SK-N-SH treated with all-trans-retinoic acid at 6 μM for 48 hours (cell line): ENCODE measurements around the gene RACK1.

Experiments used
- ARNTL ChIP-seq: fragments of 450-650 bp; formaldehyde crosslinking; IDR thresholded peaks from 2 replicates; pipeline ENCODE4 v1.5.0; 2020; ENCODE audit warnings: low read depth, mild to moderate bottlenecking, moderate library complexity, borderline replicate concordance
- ISL1 ChIP-seq: fragments of 250-450 bp; sonication (Bioruptor Pico); IDR thresholded peaks from 2 replicates; pipeline ENCODE4 v2.1.2; 2022; ENCODE audit warnings: mild to moderate bottlenecking, moderate library complexity
- OSR1 ChIP-seq: fragments of 250-450 bp; sonication (Bioruptor Pico); IDR thresholded peaks from 2 replicates; pipeline ENCODE4 v1.8.0; 2022; ENCODE audit warnings: moderate library complexity, mild to moderate bottlenecking, inconsistent platforms
- PATZ1 ChIP-seq: fragments of 250-450 bp; sonication (Bioruptor Pico); IDR thresholded peaks from 2 replicates; pipeline ENCODE4 v1.8.0; 2020; ENCODE audit warnings: mild to moderate bottlenecking, moderate library complexity, borderline replicate concordance
- ZFP3 ChIP-seq: fragments of 250-450 bp; sonication (Bioruptor Pico); IDR thresholded peaks from 2 replicates; pipeline ENCODE4 v1.5.0; 2020; ENCODE audit warnings: mild to moderate bottlenecking, moderate library complexity
- ZFP30 ChIP-seq: fragments of 450-650 bp; formaldehyde crosslinking; IDR thresholded peaks from 2 replicates; pipeline ENCODE4 v1.5.0; 2022; ENCODE audit warnings: mild to moderate bottlenecking, moderate library complexity

GRCh38 chr5:181255276-181255675 is 11.6 kb upstream of the RACK1 start:
- no peak for TF ChIP-seq ISL1 (CRISPR knock-in tag)
- no peak for TF ChIP-seq PATZ1 (CRISPR knock-in tag)
- no peak for TF ChIP-seq OSR1 (CRISPR knock-in tag)
- TF ChIP-seq ZFP3: no peak
- no peak for TF ChIP-seq ZFP30
- TF ChIP-seq ARNTL: no peak
